HCT116 (cell line): ENCODE results near the gene GABRR2. TPM values are rescaled to one million over a fixed set of nuclear protein-coding genes. Genes with fewer than 3 reads are reported as not detected.

Experiments used
- ATAC-seq: fragments of 200-7000 bp; cut with Tn5 transposase; 2 replicates; pipeline ENCODE4 v1.9.1; 2020; ENCODE audit warnings: mild to moderate bottlenecking, moderate library complexity
- BruUV-seq: library from RNA; stranded (reverse); fragments of 400-500 nt; replicated peaks from 2 replicates; lab custom pipeline; 2021; lab: Mats Ljungman, UMichigan
- CTCF ChIA-PET: fragments of 300-600 bp; sonication (Branson Sonifier 250); formaldehyde crosslinking; loops from one replicate; lab custom pipeline; 2021; ENCODE audit warnings: antibody characterized with exemption; lab: Charles Lee
- POLR2A ChIA-PET: fragments of 300-600, 350-600 bp; sonication (Branson Sonifier 250); formaldehyde crosslinking; loops from one replicate; lab custom pipeline; 2021; ENCODE audit warnings: antibody characterized with exemption; lab: Charles Lee
- RAD21 ChIA-PET, 2 experiments: fragments of 300-600 bp; sonication (Branson Sonifier 250); formaldehyde crosslinking; loops; one replicate each; lab custom pipeline; 2023; ENCODE audit warnings: low total read pairs in 2 of 2; ENCODE audit not compliant: uncharacterized antibody in 2 of 2, unreplicated experiment in 2 of 2, low non-redundant PET in 1 of 2; lab: Charles Lee
- DNase-seq: peaks from one replicate; pipeline ENCODE4 v3.0.0-alpha.2; 2010; ENCODE audit warnings: low read depth, low spot score
- H2AFZ ChIP-seq: fragments of 200-600 bp; shearing (Covaris generic), sonication (generic); 2 replicates; pipeline ENCODE4 v1.6.1; 2017; ENCODE audit warnings: low read depth, mixed run types, mixed read lengths, antibody characterized with exemption, low read length; ENCODE audit not compliant: poor library complexity, severe bottlenecking
- H3K27ac ChIP-seq: 2 replicates; pipeline ENCODE4 v1.5.1; 2012; ENCODE audit warnings: low read depth, low read length
- H3K27me3 ChIP-seq: fragments of 200-600 bp; sonication (generic); 2 replicates; pipeline ENCODE4 v1.6.1; 2016; ENCODE audit warnings: mixed run types, low read length, mixed read lengths; ENCODE audit not compliant: insufficient read depth
- H3K36me3 ChIP-seq, 2 experiments: fragments of 200-500 bp in 1 of 2; fragments of 200-600 bp in 1 of 2; sonication (Bioruptor generic) in 1 of 2; sonication (generic) in 1 of 2; 2 replicates each; pipeline versions ENCODE4 v1.5.1 to v1.6.1; 2014 to 2016; ENCODE audit warnings: low read length in 2 of 2, inconsistent platforms in 1 of 2, mixed read lengths in 1 of 2, mixed run types in 1 of 2; ENCODE audit not compliant: insufficient read depth in 2 of 2, control insufficient read depth in 1 of 2
- H3K4me1 ChIP-seq, 2 experiments: fragments of 200-600 bp in 1 of 2; sonication (generic) in 1 of 2; 2 replicates each; pipeline versions ENCODE4 v1.5.1 to v1.6.1; 2012 to 2017; ENCODE audit warnings: low read length in 2 of 2, inconsistent platforms in 1 of 2, mild to moderate bottlenecking in 1 of 2, mixed read lengths in 1 of 2, mixed run types in 1 of 2, moderate library complexity in 1 of 2; ENCODE audit not compliant: insufficient read depth in 2 of 2, control insufficient read depth in 1 of 2
- H3K4me2 ChIP-seq: fragments of 200-600 bp; sonication (generic); 2 replicates; pipeline ENCODE4 v1.6.1; 2017; ENCODE audit warnings: mixed run types, low read length, mixed read lengths
- H3K4me3 ChIP-seq, 2 experiments: fragments of 200-600 bp in 1 of 2; sonication (generic) in 1 of 2; replicated peaks in 1 of 2; 2 replicates each; pipeline ENCODE4 v1.5.1; 2011 to 2016; ENCODE audit warnings: low read length in 2 of 2, control low read depth in 1 of 2, low read depth in 1 of 2, mild to moderate bottlenecking in 1 of 2, mixed read lengths in 1 of 2, mixed run types in 1 of 2
- H3K79me2 ChIP-seq: fragments of 200-600 bp; sonication (generic); 2 replicates; pipeline ENCODE4 v1.6.1; 2017; ENCODE audit warnings: mild to moderate bottlenecking, mixed run types, low read length, moderate library complexity, mixed read lengths; ENCODE audit not compliant: insufficient read depth
- H3K9ac ChIP-seq: fragments of 200-600 bp; sonication (generic); 2 replicates; pipeline ENCODE4 v1.6.1; 2016; ENCODE audit warnings: low read length, mixed read lengths
- H3K9me2 ChIP-seq: fragments of 200-600 bp; sonication (generic), shearing (Covaris generic); 2 replicates; pipeline ENCODE4 v1.6.1; 2017; ENCODE audit warnings: mixed run types, mild to moderate bottlenecking, moderate library complexity; ENCODE audit not compliant: insufficient read depth
- H3K9me3 ChIP-seq, 2 experiments: fragments of 200-500 bp in 1 of 2; fragments of 200-600 bp in 1 of 2; sonication (Bioruptor generic) in 1 of 2; sonication (generic) in 1 of 2; 2 replicates each; pipeline ENCODE4 v1.6.1; 2014 to 2017; ENCODE audit warnings: low read length in 2 of 2, mixed read lengths in 2 of 2, inconsistent platforms in 1 of 2, low read depth in 1 of 2, mild to moderate bottlenecking in 1 of 2, mixed run types in 1 of 2, moderate library complexity in 1 of 2; ENCODE audit not compliant: control insufficient read depth in 1 of 2, insufficient read depth in 1 of 2
- H4K20me1 ChIP-seq: fragments of 200-600 bp; sonication (generic), shearing (Covaris generic); 2 replicates; pipeline ENCODE4 v1.6.1; 2017; ENCODE audit warnings: mixed run types, mild to moderate bottlenecking, moderate library complexity; ENCODE audit not compliant: insufficient read depth
- ATF3 ChIP-seq: IDR thresholded peaks from 2 replicates; pipeline ENCODE4 v1.6.1; 2012
- CBX3 ChIP-seq: IDR thresholded peaks from 2 replicates; pipeline ENCODE4 v1.6.1; 2012; ENCODE audit warnings: low read depth
- EGR1 ChIP-seq: IDR thresholded peaks from 2 replicates; pipeline ENCODE4 v1.6.1; 2012; ENCODE audit warnings: low read depth
- ELF1 ChIP-seq: IDR thresholded peaks from 2 replicates; pipeline ENCODE4 v1.6.1; 2012; ENCODE audit warnings: low read depth, borderline replicate concordance
- EZH2 ChIP-seq: fragments of 200-600 bp; sonication (generic); IDR thresholded peaks from 2 replicates; pipeline ENCODE4 v1.6.1; 2017; ENCODE audit warnings: antibody characterized with exemption, mixed run types
- EZH2phosphoT487 ChIP-seq: fragments of 200-600 bp; IDR thresholded peaks from 2 replicates; pipeline ENCODE4 v1.6.1; 2018; ENCODE audit warnings: antibody characterized with exemption, borderline replicate concordance
- FOSL1 ChIP-seq: IDR thresholded peaks from 2 replicates; pipeline ENCODE4 v1.6.1; 2012; ENCODE audit warnings: low read depth
- MAX ChIP-seq: IDR thresholded peaks from 2 replicates; pipeline ENCODE4 v1.6.1; 2012
- POLR2A ChIP-seq: IDR thresholded peaks from 2 replicates; pipeline ENCODE4 v1.7.0; 2011; ENCODE audit warnings: borderline replicate concordance; ENCODE audit not compliant: insufficient read depth, insufficient read length; ENCODE audit errors: extremely low read depth
- POLR2AphosphoS5 ChIP-seq: IDR thresholded peaks from 2 replicates; pipeline ENCODE4 v1.6.1; 2011; ENCODE audit warnings: mild to moderate bottlenecking, low read depth, low read length, moderate library complexity
- REST ChIP-seq: IDR thresholded peaks from 2 replicates; pipeline ENCODE4 v1.6.1; 2012; ENCODE audit warnings: low read depth
- SRF ChIP-seq: IDR thresholded peaks from 2 replicates; pipeline ENCODE4 v1.6.1; 2012; ENCODE audit warnings: low read depth
- TCF7L2 ChIP-seq: IDR thresholded peaks from 2 replicates; pipeline ENCODE4 v1.7.0; 2011; ENCODE audit warnings: borderline replicate concordance, inconsistent platforms; ENCODE audit not compliant: insufficient read depth, insufficient read length; ENCODE audit errors: extremely low read depth
- YY1 ChIP-seq: IDR thresholded peaks from 2 replicates; pipeline ENCODE4 v1.6.1; 2011; ENCODE audit warnings: low read length, low read depth, moderate library complexity, mild to moderate bottlenecking; ENCODE audit not compliant: insufficient replicate concordance; ENCODE audit errors: extremely low read depth
- ZBTB33 ChIP-seq: IDR thresholded peaks from 2 replicates; pipeline ENCODE4 v1.6.1; 2011; ENCODE audit warnings: mild to moderate bottlenecking, low read length, moderate library complexity; ENCODE audit not compliant: insufficient replicate concordance; ENCODE audit errors: extremely low read depth
- ZFX ChIP-seq: fragments of 450-650 bp; IDR thresholded peaks from 2 replicates; pipeline ENCODE4 v1.6.1; 2017
- intact Hi-C: fragments of 100-400 bp; cut with micrococcal nuclease; formaldehyde crosslinking; loops from 2 replicates; pipeline ENCODE4 v1.10.0; 2022
- total RNA-seq: library from RNA; stranded (reverse); gene quantifications from one replicate; pipeline ENCODE4 v1.2.1, GENCODE V29; 2021; ENCODE audit not compliant: unreplicated experiment

GABRR2 gene
- total RNA-seq, 1 experiment from 2014 or later: 0.57 TPM

- H3K79me2 ChIP-seq: no peaks in the 10 kb centered on the region
- no TSS peak for BruUV-seq
- H3K4me1 ChIP-seq: no peaks in the 10 kb centered on the region
- ATAC-seq: no peak
- no peaks in the 10 kb centered on the region for H4K20me1 ChIP-seq
- no peaks in the 10 kb centered on the region for H3K9me2 ChIP-seq
- H2AFZ ChIP-seq: no peak overlapping the region
- H3K27me3 ChIP-seq: peaks cover 2% of the 10 kb centered on the region; the same call in 1 of the 2 replicates
- H3K27ac ChIP-seq: no peak overlapping the region
- CTCF ChIA-PET: no interaction called here
- no peaks in the 10 kb centered on the region for H3K36me3 ChIP-seq
- no peak for TF ChIP-seq SRF
- no peak for TF ChIP-seq REST
- TF ChIP-seq EGR1: no peak
- TF ChIP-seq FOSL1: no peak
- TF ChIP-seq TCF7L2: no peak
- no peak for TF ChIP-seq EZH2
- TF ChIP-seq EZH2phosphoT487: no peak
- no peak for TF ChIP-seq ZFX
- no peak for TF ChIP-seq ZBTB33
- TF ChIP-seq YY1: no peak
- TF ChIP-seq MAX: no peak
- no peak for TF ChIP-seq ATF3
- TF ChIP-seq CBX3: no peak
- TF ChIP-seq POLR2A: no peak
- no peak for TF ChIP-seq POLR2AphosphoS5
- TF ChIP-seq ELF1: no peak
- TF ChIP-seq, all 23 proteins: peak for 0
- no peak for DNase-seq
- Histone ChIP-seq H3K4me2 (no peak overlapping the region), H3K4me3 (no peak overlapping the region), H3K9ac (no peak overlapping the region), H3K9me3 (no peaks in the 10 kb centered on the region)
- intact Hi-C loops: no loop called here
- ChIA-PET RAD21 (no interaction called here), POLR2A (interaction anchor here (0.6 kb wide), 1 partner anchor 143 kb away, joined by 4 read pairs; no protein-coding TSS in a partner anchor)
These were observed 93.0 kb downstream of the GABRR2 start for GRCh38 chr6:89221971-89222711.
